Measurements from ENCODE around the gene PID1. TPM values are rescaled to one million over a fixed set of nuclear protein-coding genes. Genes with fewer than 3 reads are reported as not detected.

The PID1 gene
- total and polyA plus RNA-seq, 3 donors from 2014 or later: 8.1 to 15.5 (median 14.8) TPM

GRCh38 chr2:229027353-229028105 lies 243.6 kb downstream of the PID1 start:
- Histone ChIP-seq H3K27me3 (no peaks in the 10 kb centered on the region), H3K27ac (no peak overlapping the region), H3K9me3 (no peaks in the 10 kb centered on the region), H3K36me3 (ENCODE audit: low read depth, missing control alignments) (no peaks in the 10 kb centered on the region), H3K4me3 (no peak overlapping the region), H3K4me1 (peaks cover 7% of the 10 kb centered on the region)
- intact Hi-C loops (cut with DNase I; ENCODE audit: low total_unique reads): no loop called here
- WGBS, 2 donors: 64 to 65% methylated on average over 12 of the region's 12 CpGs
- no peak for TF ChIP-seq POLR2A (IDR thresholded peaks at IDR 0.05)
- no peak for TF ChIP-seq CTCF (IDR thresholded peaks at IDR 0.05)
- DNase-seq: no peak

DNA sequence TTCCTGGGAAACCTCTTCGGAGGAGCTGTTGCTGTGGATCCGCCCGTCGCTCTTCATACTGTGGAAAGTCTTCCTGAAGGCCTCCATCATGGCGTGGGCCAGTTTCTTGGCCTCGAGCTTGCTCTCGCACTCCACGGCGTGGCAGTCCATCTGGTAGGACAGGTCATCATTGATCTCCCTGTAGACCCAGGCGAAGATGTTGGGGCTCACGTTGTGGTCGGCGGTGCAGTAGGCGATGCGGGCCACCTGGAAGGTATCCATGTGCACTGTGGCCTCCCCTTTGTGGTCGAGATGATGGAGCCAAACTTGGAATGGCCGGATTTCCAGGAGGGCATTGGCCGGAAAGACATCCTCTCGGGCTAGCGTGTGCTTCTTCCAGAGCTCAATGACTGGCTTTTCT lies 245.4 kb downstream of the PID1 start:
- no peak overlapping the region for H3K27ac ChIP-seq
- intact Hi-C loops (cut with DNase I; ENCODE audit: low total_unique reads): no loop called here
- DNase-seq: no peak

DNA sequence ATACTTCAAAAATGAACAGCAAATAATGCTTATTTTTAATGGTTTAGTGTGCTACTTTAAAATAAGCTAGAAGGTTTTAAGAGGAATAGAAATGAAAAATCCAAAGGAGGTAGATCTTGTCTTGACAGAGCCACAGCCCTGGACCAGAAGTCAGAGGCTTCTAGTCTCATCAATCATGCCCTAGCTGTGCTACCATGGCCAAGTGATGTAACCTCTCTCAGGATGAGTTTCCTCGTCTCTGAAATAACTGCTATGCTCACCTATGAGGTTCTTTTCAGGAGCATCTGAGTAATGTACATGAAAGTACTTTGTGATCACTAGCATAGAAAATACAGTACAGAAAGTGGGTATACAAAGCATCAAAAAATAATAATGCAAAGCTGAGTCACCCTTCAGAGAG lies 248.4 kb downstream of the PID1 start:
- no peaks in the 10 kb centered on the region for H3K36me3 ChIP-seq (ENCODE audit: low read depth, missing control alignments)
- DNase-seq: no peak
- intact Hi-C loops (cut with DNase I; ENCODE audit: low total_unique reads): no loop called here
- H3K4me3 ChIP-seq: no peak overlapping the region
- H3K27ac ChIP-seq: no peak overlapping the region
- WGBS, 2 donors: 80 to 94% methylated on average over 1 of the region's 1 CpG
- peaks cover 7% of the 10 kb centered on the region for H3K4me1 ChIP-seq
- no peaks in the 10 kb centered on the region for H3K27me3 ChIP-seq
- no peak for TF ChIP-seq CTCF (IDR thresholded peaks at IDR 0.05)
- no peak for TF ChIP-seq POLR2A (IDR thresholded peaks at IDR 0.05)
- no peaks in the 10 kb centered on the region for H3K9me3 ChIP-seq

More for the DNA sequence above, 245.4 kb downstream of the PID1 start:
- Histone ChIP-seq H3K36me3 (ENCODE audit: low read depth, missing control alignments) (no peaks in the 10 kb centered on the region), H3K4me1 (peaks cover 7% of the 10 kb centered on the region), H3K27me3 (no peaks in the 10 kb centered on the region), H3K9me3 (no peaks in the 10 kb centered on the region), H3K4me3 (no peak overlapping the region)
- TF ChIP-seq CTCF (IDR thresholded peaks at IDR 0.05): no peak
- TF ChIP-seq POLR2A (IDR thresholded peaks at IDR 0.05): no peak
- 91 to 94% methylated on average over 20 of the region's 20 CpGs for WGBS, 2 donors

DNA sequence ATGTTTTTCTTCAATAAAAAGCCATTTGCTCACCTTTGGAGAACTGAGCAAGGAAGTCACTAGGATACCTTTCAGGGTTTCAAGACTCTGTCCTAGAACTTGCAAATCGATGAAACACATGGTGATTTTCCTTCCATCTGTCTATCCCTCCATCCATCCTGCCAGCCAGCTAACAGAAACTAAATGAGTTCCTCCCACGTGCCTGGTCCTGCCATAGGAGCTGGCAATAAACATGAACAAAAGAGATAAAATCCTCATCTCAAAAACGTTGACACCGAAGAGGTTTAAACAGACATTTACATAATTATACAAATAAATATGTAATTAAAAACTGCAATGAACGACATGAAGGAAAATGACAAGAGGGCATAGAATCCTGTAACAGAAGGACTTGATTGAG lies 249.0 kb downstream of the PID1 start:
- no peak overlapping the region for H3K4me3 ChIP-seq
- H3K9me3 ChIP-seq: no peaks in the 10 kb centered on the region
- TF ChIP-seq CTCF (IDR thresholded peaks at IDR 0.05) (no peak), POLR2A (IDR thresholded peaks at IDR 0.05) (no peak)
- H3K27me3 ChIP-seq: no peaks in the 10 kb centered on the region
- H3K36me3 ChIP-seq (ENCODE audit: low read depth, missing control alignments): no peaks in the 10 kb centered on the region
- peaks cover 7% of the 10 kb centered on the region for H3K4me1 ChIP-seq
- no peak for DNase-seq
- no peak overlapping the region for H3K27ac ChIP-seq
- 75 to 80% methylated on average over 5 of the region's 5 CpGs for WGBS, 2 donors
- intact Hi-C loops (cut with DNase I; ENCODE audit: low total_unique reads): no loop called here

- H3K27ac ChIP-seq: no peak overlapping the region
- H3K4me3 ChIP-seq: no peak overlapping the region
- peaks cover 6% of the 10 kb centered on the region for H3K4me1 ChIP-seq
- no peaks in the 10 kb centered on the region for H3K36me3 ChIP-seq (ENCODE audit: low read depth, missing control alignments)
- intact Hi-C loops (cut with DNase I; ENCODE audit: low total_unique reads): no loop called here
- H3K27me3 ChIP-seq: no peaks in the 10 kb centered on the region
- H3K9me3 ChIP-seq: no peaks in the 10 kb centered on the region
- no peak for DNase-seq
- 87 to 93% methylated on average over 1 of the region's 1 CpG for WGBS, 2 donors
- TF ChIP-seq CTCF (IDR thresholded peaks at IDR 0.05) (no peak), POLR2A (IDR thresholded peaks at IDR 0.05) (no peak)
Observed at GRCh38 chr2:229009816-229010215, 261.3 kb downstream of the PID1 start.
